GM23338 (cell line): Measurements from ENCODE around the gene ANO7. TPM values are rescaled to one million over a fixed set of nuclear protein-coding genes. Genes with fewer than 3 reads are reported as not detected.

Experiments used
- ATAC-seq: fragments of 200-7000 bp; cut with Tn5 transposase; 3 replicates; pipeline ENCODE4 v1.9.1; 2020
- DNase-seq: peaks from one replicate; pipeline ENCODE4 v3.0.0-alpha.2; 2015; ENCODE audit warnings: low spot score
- H2AFZ ChIP-seq: fragments of 200-600 bp; sonication (generic); 2 replicates; pipeline ENCODE4 v1.8.0; 2016; ENCODE audit warnings: antibody characterized with exemption, mild to moderate bottlenecking, moderate library complexity
- H3F3A ChIP-seq: fragments of 200-600 bp; sonication (generic); replicated peaks from 2 replicates; pipeline ENCODE4 v1.8.0; 2017; ENCODE audit warnings: antibody characterized with exemption, mixed run types, low read depth
- H3K27ac ChIP-seq: fragments of 200-600 bp; sonication (generic); 2 replicates; pipeline ENCODE4 v1.6.1; 2016; ENCODE audit warnings: low read depth
- H3K27me3 ChIP-seq: fragments of 200-600 bp; sonication (generic); 2 replicates; pipeline ENCODE4 v1.8.0; 2016; ENCODE audit warnings: mild to moderate bottlenecking, mixed run types, moderate library complexity; ENCODE audit not compliant: insufficient read depth
- H3K36me3 ChIP-seq: fragments of 200-600 bp; sonication (generic); 2 replicates; pipeline ENCODE4 v1.8.0; 2016; ENCODE audit warnings: mild to moderate bottlenecking; ENCODE audit not compliant: insufficient read depth
- H3K4me1 ChIP-seq: fragments of 200-600 bp; sonication (generic); 2 replicates; pipeline ENCODE4 v1.8.0; 2016; ENCODE audit warnings: mild to moderate bottlenecking, moderate library complexity; ENCODE audit not compliant: insufficient read depth
- H3K4me2 ChIP-seq: fragments of 200-600 bp; sonication (generic); 2 replicates; pipeline ENCODE4 v1.7.1; 2017; ENCODE audit warnings: mixed run types
- H3K4me3 ChIP-seq: fragments of 200-600 bp; sonication (generic); 2 replicates; pipeline ENCODE4 v1.6.1; 2016; ENCODE audit warnings: mixed run types
- H3K79me2 ChIP-seq: fragments of 200-600 bp; sonication (generic); replicated peaks from 2 replicates; pipeline ENCODE4 v1.8.0; 2017; ENCODE audit warnings: mild to moderate bottlenecking; ENCODE audit not compliant: insufficient read depth
- H3K9me2 ChIP-seq: fragments of 200-600 bp; sonication (generic); 2 replicates; pipeline ENCODE4 v1.8.0; 2017; ENCODE audit not compliant: insufficient read depth
- H4K20me1 ChIP-seq: fragments of 200-600 bp; sonication (generic); replicated peaks from 2 replicates; pipeline ENCODE4 v1.8.0; 2017; ENCODE audit warnings: mild to moderate bottlenecking; ENCODE audit not compliant: insufficient read depth
- H3K27ac Mint-ChIP-seq: 2 replicates; pipeline ENCODE4 v1.8.0; 2020; ENCODE audit warnings: inconsistent platforms, mild to moderate bottlenecking, moderate library complexity, mixed read lengths
- H3K27me3 Mint-ChIP-seq: 3 replicates; pipeline ENCODE4 v1.8.0; 2022; ENCODE audit warnings: low read depth, mild to moderate bottlenecking, moderate library complexity, mixed read lengths, inconsistent platforms; ENCODE audit not compliant: insufficient read depth, poor library complexity
- H3K36me3 Mint-ChIP-seq: 3 replicates; pipeline ENCODE4 v1.8.0; 2021; ENCODE audit warnings: low read depth, mild to moderate bottlenecking, inconsistent platforms, moderate library complexity, mixed read lengths
- H3K4me1 Mint-ChIP-seq: 3 replicates; pipeline ENCODE4 v1.8.0; 2020; ENCODE audit warnings: mild to moderate bottlenecking, inconsistent platforms, mixed read lengths
- H3K4me3 Mint-ChIP-seq: 3 replicates; pipeline ENCODE4 v1.8.0; 2021; ENCODE audit warnings: moderate library complexity, mild to moderate bottlenecking, inconsistent platforms, mixed read lengths
- H3K9me3 Mint-ChIP-seq: 3 replicates; pipeline ENCODE4 v1.8.0; 2020; ENCODE audit warnings: moderate library complexity, mild to moderate bottlenecking, inconsistent platforms, mixed read lengths
- CREB1 ChIP-seq: fragments of 250-450 bp; sonication (Bioruptor Pico); IDR thresholded peaks from 2 replicates; pipeline ENCODE4 v1.5.0; 2020; ENCODE audit warnings: low read depth, mild to moderate bottlenecking, moderate library complexity
- EZH2 ChIP-seq: fragments of 200-600 bp; sonication (generic); IDR thresholded peaks from one replicate; pipeline ENCODE4 v1.8.0; 2017; ENCODE audit warnings: antibody characterized with exemption, mild to moderate bottlenecking, low read depth; ENCODE audit not compliant: unreplicated experiment
- JUNB ChIP-seq: IDR thresholded peaks from one replicate; pipeline ENCODE4 v1.6.1; 2016; ENCODE audit warnings: antibody characterized with exemption; ENCODE audit not compliant: unreplicated experiment
- POLR2AphosphoS5 ChIP-seq: IDR thresholded peaks from 2 replicates; pipeline ENCODE4 v1.6.1; 2016; ENCODE audit warnings: antibody characterized with exemption, low read depth
- STAT1 ChIP-seq: IDR thresholded peaks from one replicate; pipeline ENCODE4 v1.6.1; 2016; ENCODE audit warnings: antibody characterized with exemption; ENCODE audit not compliant: unreplicated experiment
- ZNF331 ChIP-seq: fragments of 250-450 bp; sonication (Bioruptor Pico); IDR thresholded peaks from 2 replicates; pipeline ENCODE4 v1.5.0; 2020; ENCODE audit warnings: low read depth, mild to moderate bottlenecking, moderate library complexity
- polyA plus RNA-seq: library from polyadenylated mRNA; unstranded; fragments of >200 nt; fragmentation: Nextera tagmentation; extraction: Ambion mirVana; gene quantifications from 2 replicates; pipeline ENCODE4 v1.2.1, GENCODE V29; 2016
- total RNA-seq: library from RNA; depleted of rRNA; stranded (reverse); fragments of >200 nt; shearing (Covaris generic); gene quantifications from 2 replicates; pipeline ENCODE4 v1.2.3, GENCODE V29; 2014
- TF ChIP-seq, protein P1 (sequence below): fragments of 250-450 bp; sonication (Bioruptor Pico); IDR thresholded peaks from 2 replicates; pipeline ENCODE4 v1.5.0; 2020; ENCODE audit warnings: mild to moderate bottlenecking, moderate library complexity
- TF ChIP-seq, protein P2 (sequence below): IDR thresholded peaks from 2 replicates; pipeline ENCODE4 v1.6.1; 2016; ENCODE audit warnings: antibody characterized with exemption
- TF ChIP-seq, protein P3 (sequence below), 2 experiments: fragments of 200-600 bp in 1 of 2; sonication (generic) in 1 of 2; conservative IDR thresholded peaks; 2 replicates each; pipeline versions ENCODE4 v1.5.1 to v1.6.1; 2016 to 2017; ENCODE audit warnings: antibody characterized with exemption in 2 of 2, low read depth in 2 of 2, mild to moderate bottlenecking in 2 of 2, moderate library complexity in 1 of 2

Gene ANO7
- total and polyA plus RNA-seq, 2 experiments from 2014 or later, result 3.6 to 5.1 TPM

DNA sequence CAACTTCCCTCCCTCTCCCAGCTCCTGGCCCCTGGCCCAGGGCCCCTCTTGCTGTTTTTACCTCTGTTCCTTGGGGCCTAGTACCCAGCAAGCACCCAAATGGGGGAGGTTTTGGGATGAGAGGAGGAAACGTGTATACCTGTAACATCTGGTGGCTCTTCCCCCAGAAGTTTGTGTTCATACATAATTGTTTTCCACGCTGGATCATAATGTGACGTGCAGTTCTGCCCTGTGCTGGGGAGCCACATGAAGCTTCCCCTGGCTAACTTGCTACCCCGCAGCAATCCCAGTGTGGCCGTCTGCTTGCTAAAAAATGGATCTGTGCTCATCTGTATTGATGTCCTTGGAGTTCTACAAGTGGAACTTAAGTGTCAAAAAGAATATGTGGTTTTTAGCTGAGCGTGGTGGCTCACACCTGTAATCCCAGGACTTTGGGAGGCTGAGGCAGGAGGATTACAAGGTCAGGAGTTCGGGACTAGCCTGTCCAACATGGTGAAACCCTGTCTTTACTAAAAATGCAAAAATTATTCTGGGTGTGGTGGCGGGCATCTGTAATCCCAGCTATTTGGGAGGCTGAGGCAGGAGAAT is 36.5 kb downstream of the ANO7 start (continued):
- TF ChIP-seq, protein P1, sequence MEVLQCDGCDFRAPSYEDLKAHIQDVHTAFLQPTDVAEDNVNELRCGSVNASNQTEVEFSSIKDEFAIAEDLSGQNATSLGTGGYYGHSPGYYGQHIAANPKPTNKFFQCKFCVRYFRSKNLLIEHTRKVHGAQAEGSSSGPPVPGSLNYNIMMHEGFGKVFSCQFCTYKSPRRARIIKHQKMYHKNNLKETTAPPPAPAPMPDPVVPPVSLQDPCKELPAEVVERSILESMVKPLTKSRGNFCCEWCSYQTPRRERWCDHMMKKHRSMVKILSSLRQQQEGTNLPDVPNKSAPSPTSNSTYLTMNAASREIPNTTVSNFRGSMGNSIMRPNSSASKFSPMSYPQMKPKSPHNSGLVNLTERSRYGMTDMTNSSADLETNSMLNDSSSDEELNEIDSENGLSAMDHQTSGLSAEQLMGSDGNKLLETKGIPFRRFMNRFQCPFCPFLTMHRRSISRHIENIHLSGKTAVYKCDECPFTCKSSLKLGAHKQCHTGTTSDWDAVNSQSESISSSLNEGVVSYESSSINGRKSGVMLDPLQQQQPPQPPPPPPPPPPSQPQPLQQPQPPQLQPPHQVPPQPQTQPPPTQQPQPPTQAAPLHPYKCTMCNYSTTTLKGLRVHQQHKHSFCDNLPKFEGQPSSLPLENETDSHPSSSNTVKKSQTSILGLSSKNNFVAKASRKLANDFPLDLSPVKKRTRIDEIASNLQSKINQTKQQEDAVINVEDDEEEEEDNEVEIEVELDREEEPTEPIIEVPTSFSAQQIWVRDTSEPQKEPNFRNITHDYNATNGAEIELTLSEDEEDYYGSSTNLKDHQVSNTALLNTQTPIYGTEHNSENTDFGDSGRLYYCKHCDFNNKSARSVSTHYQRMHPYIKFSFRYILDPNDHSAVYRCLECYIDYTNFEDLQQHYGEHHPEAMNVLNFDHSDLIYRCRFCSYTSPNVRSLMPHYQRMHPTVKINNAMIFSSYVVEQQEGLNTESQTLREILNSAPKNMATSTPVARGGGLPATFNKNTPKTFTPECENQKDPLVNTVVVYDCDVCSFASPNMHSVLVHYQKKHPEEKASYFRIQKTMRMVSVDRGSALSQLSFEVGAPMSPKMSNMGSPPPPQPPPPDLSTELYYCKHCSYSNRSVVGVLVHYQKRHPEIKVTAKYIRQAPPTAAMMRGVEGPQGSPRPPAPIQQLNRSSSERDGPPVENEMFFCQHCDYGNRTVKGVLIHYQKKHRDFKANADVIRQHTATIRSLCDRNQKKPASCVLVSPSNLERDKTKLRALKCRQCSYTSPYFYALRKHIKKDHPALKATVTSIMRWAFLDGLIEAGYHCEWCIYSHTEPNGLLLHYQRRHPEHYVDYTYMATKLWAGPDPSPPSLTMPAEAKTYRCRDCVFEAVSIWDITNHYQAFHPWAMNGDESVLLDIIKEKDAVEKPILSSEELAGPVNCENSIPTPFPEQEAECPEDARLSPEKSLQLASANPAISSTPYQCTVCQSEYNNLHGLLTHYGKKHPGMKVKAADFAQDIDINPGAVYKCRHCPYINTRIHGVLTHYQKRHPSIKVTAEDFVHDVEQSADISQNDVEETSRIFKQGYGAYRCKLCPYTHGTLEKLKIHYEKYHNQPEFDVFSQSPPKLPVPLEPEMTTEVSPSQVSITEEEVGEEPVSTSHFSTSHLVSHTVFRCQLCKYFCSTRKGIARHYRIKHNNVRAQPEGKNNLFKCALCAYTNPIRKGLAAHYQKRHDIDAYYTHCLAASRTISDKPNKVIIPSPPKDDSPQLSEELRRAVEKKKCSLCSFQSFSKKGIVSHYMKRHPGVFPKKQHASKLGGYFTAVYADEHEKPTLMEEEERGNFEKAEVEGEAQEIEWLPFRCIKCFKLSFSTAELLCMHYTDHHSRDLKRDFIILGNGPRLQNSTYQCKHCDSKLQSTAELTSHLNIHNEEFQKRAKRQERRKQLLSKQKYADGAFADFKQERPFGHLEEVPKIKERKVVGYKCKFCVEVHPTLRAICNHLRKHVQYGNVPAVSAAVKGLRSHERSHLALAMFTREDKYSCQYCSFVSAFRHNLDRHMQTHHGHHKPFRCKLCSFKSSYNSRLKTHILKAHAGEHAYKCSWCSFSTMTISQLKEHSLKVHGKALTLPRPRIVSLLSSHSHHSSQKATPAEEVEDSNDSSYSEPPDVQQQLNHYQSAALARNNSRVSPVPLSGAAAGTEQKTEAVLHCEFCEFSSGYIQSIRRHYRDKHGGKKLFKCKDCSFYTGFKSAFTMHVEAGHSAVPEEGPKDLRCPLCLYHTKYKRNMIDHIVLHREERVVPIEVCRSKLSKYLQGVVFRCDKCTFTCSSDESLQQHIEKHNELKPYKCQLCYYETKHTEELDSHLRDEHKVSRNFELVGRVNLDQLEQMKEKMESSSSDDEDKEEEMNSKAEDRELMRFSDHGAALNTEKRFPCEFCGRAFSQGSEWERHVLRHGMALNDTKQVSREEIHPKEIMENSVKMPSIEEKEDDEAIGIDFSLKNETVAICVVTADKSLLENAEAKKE, result no peak
- TF ChIP-seq STAT1 (no peak), POLR2AphosphoS5 (no peak), CREB1 (CRISPR knock-in tag) (no peak)

DNA sequence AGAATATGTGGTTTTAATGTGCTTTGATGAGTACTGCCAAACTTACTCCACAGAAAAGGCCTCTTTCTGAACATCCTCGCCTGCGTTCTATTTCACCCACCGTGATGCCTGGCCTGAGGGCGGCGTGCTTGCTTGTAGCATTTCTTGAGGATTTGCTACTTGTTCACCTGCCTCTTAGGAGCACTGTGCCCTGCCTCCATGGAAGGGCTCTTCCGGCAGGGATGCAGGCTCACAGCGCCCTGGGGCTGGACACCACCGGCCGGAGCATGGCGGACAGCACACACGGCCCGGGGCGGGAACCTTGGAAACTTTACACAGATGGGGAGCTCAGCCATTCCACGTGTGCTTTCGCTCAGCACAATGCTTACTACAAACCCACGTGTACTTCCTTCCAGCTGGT is 37.1 kb downstream of the ANO7 start:
- no peaks in the 10 kb centered on the region for H3K27me3 ChIP-seq
- H4K20me1 ChIP-seq, result peaks cover 15% of the 10 kb centered on the region
- no peak overlapping the region for H2AFZ ChIP-seq
- no peaks in the 10 kb centered on the region for H3K9me2 ChIP-seq
- peaks cover 3% of the 10 kb centered on the region; the same call in 1 of the 2 replicates for H3F3A ChIP-seq
- peaks cover 12% of the 10 kb centered on the region for H3K79me2 ChIP-seq
- DNase-seq (no peak), ATAC-seq (no peak)
- H3K27ac ChIP-seq, result no peak overlapping the region
- H3K4me1 ChIP-seq, result peaks cover 3% of the 10 kb centered on the region; the same call in 1 of the 2 replicates
- no peaks in the 10 kb centered on the region; the same call in 2 of the 3 replicates for H3K9me3 Mint-ChIP-seq
- peaks cover 8% of the 10 kb centered on the region; the same call in 1 of the 2 replicates for H3K36me3 ChIP-seq
- no peak overlapping the region for H3K4me3 ChIP-seq
- peaks cover 30% of the 10 kb centered on the region for H3K27me3 Mint-ChIP-seq
- H3K4me2 ChIP-seq, result no peak overlapping the region
- H3K27ac Mint-ChIP-seq, result no peak overlapping the region
- H3K4me3 Mint-ChIP-seq, result no peak overlapping the region
- peaks cover 40% of the 10 kb centered on the region for H3K36me3 Mint-ChIP-seq
- peaks cover 17% of the 10 kb centered on the region for H3K4me1 Mint-ChIP-seq
- TF ChIP-seq, protein P2, sequence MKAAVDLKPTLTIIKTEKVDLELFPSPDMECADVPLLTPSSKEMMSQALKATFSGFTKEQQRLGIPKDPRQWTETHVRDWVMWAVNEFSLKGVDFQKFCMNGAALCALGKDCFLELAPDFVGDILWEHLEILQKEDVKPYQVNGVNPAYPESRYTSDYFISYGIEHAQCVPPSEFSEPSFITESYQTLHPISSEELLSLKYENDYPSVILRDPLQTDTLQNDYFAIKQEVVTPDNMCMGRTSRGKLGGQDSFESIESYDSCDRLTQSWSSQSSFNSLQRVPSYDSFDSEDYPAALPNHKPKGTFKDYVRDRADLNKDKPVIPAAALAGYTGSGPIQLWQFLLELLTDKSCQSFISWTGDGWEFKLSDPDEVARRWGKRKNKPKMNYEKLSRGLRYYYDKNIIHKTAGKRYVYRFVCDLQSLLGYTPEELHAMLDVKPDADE, result no peak
- TF ChIP-seq POLR2AphosphoS5 (no peak), ZNF331 (CRISPR knock-in tag) (no peak), EZH2 (no peak), JUNB (no peak)
- TF ChIP-seq, protein P3, sequence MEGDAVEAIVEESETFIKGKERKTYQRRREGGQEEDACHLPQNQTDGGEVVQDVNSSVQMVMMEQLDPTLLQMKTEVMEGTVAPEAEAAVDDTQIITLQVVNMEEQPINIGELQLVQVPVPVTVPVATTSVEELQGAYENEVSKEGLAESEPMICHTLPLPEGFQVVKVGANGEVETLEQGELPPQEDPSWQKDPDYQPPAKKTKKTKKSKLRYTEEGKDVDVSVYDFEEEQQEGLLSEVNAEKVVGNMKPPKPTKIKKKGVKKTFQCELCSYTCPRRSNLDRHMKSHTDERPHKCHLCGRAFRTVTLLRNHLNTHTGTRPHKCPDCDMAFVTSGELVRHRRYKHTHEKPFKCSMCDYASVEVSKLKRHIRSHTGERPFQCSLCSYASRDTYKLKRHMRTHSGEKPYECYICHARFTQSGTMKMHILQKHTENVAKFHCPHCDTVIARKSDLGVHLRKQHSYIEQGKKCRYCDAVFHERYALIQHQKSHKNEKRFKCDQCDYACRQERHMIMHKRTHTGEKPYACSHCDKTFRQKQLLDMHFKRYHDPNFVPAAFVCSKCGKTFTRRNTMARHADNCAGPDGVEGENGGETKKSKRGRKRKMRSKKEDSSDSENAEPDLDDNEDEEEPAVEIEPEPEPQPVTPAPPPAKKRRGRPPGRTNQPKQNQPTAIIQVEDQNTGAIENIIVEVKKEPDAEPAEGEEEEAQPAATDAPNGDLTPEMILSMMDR (conservative IDR thresholded peaks at IDR 0.05; ENCODE audit: low read depth in 2 of 2), result no peak
